DOHH2 (cell line): ENCODE data around the gene IQCC.

Experiments used
- EZH2phosphoT487 ChIP-seq: fragments of 200-600 bp; sonication (generic); IDR thresholded peaks from 2 replicates; pipeline ENCODE4 v1.6.1; 2017; ENCODE audit warnings: borderline replicate concordance, mild to moderate bottlenecking, antibody characterized with exemption, low read length, moderate library complexity, mixed read lengths
- TF ChIP-seq, protein P1 (sequence below): fragments of 200-600 bp; sonication (generic); IDR thresholded peaks from one replicate; pipeline ENCODE4 v1.5.1; 2014; ENCODE audit warnings: antibody characterized with exemption, mild to moderate bottlenecking, low read depth, low read length; ENCODE audit not compliant: poor library complexity, severe bottlenecking

GRCh38 chr1:32255072-32256071 lies 49.9 kb downstream of the IQCC start:
- TF ChIP-seq, protein P1, sequence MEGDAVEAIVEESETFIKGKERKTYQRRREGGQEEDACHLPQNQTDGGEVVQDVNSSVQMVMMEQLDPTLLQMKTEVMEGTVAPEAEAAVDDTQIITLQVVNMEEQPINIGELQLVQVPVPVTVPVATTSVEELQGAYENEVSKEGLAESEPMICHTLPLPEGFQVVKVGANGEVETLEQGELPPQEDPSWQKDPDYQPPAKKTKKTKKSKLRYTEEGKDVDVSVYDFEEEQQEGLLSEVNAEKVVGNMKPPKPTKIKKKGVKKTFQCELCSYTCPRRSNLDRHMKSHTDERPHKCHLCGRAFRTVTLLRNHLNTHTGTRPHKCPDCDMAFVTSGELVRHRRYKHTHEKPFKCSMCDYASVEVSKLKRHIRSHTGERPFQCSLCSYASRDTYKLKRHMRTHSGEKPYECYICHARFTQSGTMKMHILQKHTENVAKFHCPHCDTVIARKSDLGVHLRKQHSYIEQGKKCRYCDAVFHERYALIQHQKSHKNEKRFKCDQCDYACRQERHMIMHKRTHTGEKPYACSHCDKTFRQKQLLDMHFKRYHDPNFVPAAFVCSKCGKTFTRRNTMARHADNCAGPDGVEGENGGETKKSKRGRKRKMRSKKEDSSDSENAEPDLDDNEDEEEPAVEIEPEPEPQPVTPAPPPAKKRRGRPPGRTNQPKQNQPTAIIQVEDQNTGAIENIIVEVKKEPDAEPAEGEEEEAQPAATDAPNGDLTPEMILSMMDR: no peak
- no peak for TF ChIP-seq EZH2phosphoT487
